K562 (cell line): ENCODE measurements around the gene SLC7A6OS. TPM values are rescaled to one million over a fixed set of nuclear protein-coding genes. Genes with fewer than 3 reads are reported as not detected.

Source experiments
- E2F1 ChIP-seq: sonication (generic); formaldehyde crosslinking; IDR thresholded peaks from 2 replicates; pipeline ENCODE4 v1.8.1; 2023; ENCODE audit warnings: mild to moderate bottlenecking, missing genetic modification reagents, moderate library complexity
- KLF13 ChIP-seq: fragments of 450-650 bp; IDR thresholded peaks from 2 replicates; pipeline ENCODE4 v1.6.1; 2016; ENCODE audit warnings: missing genetic modification characterization, low read depth, mild to moderate bottlenecking, missing compliant biosample characterization, moderate library complexity, borderline replicate concordance
- ZBTB17 ChIP-seq: fragments of 450-650 bp; formaldehyde crosslinking; IDR thresholded peaks from 2 replicates; pipeline ENCODE4 v1.4.0; 2020; ENCODE audit warnings: mild to moderate bottlenecking
- ZBTB43 ChIP-seq: sonication (generic); formaldehyde crosslinking; IDR thresholded peaks from 2 replicates; pipeline ENCODE4 v1.8.0; 2023; ENCODE audit warnings: mild to moderate bottlenecking, missing genetic modification reagents
- ZNF583 ChIP-seq: fragments of 250-450 bp; sonication (Bioruptor Pico); IDR thresholded peaks from 2 replicates; pipeline ENCODE4 v1.4.0; 2020
- polyA plus RNA-seq, 8 experiments: library from polyadenylated mRNA; depleted of rRNA in 4 of 8; stranded (reverse) in 5 of 8; unstranded in 3 of 8; fragments of >200 nt; fragmentation: Nextera tagmentation in 2 of 8; fragmentation: Illumina TruSeq in 1 of 8; extraction: Ambion mirVana in 2 of 8; extraction: Trizol in 1 of 8; gene quantifications; 2 replicates each; pipeline versions ENCODE4 v1.2.1 to v1.2.3, GENCODE V29; 2011 to 2014; ENCODE audit warnings: inconsistent platforms in 1 of 8, missing spikeins in 1 of 8
- total RNA-seq, 7 experiments: library from RNA; depleted of rRNA in 6 of 7; stranded (reverse); fragments of >200 nt in 6 of 7; fragmentation: Illumina TruSeq in 2 of 7; extraction: Trizol in 2 of 7; gene quantifications; 2 replicates each; pipeline versions ENCODE4 v1.2.1 to v1.2.3, GENCODE V29; 2011 to 2021; ENCODE audit warnings: low replicate concordance in 1 of 7

Gene SLC7A6OS
- total and polyA plus RNA-seq, 9 of the 15 experiments (the other 6 are each of a cell fraction or from before 2014, with no cell fraction given), result 2.7 to 23.6 (median 17.2) TPM

- peak; percentile 93 for TF ChIP-seq E2F1 (CRISPR knock-in tag)
- TF ChIP-seq KLF13, result peak; percentile 65; the same call in 1 of the 2 replicates
- TF ChIP-seq ZBTB17, result no peak
- no peak; the same call in 1 of the 2 replicates for TF ChIP-seq ZBTB43 (CRISPR knock-in tag)
- TF ChIP-seq ZNF583 (CRISPR knock-in tag), result 0 out of 2 replicates have a peak, but pooled peaks have one; percentile 15
Measured at GRCh38 chr16:68310774-68311511, at the start of gene SLC7A6OS, which contains the start of gene PRMT7 (continued).
